HG03025 (cell line): Measurements from ENCODE around the gene CFAP61.
A peak's percentile ranks its signal among the peaks of the same experiment; 100 is the strongest.
"Not testable (repeated sequence)": the region's sequence is repeated elsewhere in the genome, so short reads cannot be mapped to it uniquely, and the experiment has no call there.

Experiments used
- ATAC-seq: cut with Tn5 transposase; IDR thresholded peaks from one replicate; pipeline ENCODE4 v1.9.1; 2021; ENCODE audit warnings: mild to moderate bottlenecking, moderate library complexity; ENCODE audit not compliant: unreplicated experiment, low FRiP score

The CFAP61 gene

DNA sequence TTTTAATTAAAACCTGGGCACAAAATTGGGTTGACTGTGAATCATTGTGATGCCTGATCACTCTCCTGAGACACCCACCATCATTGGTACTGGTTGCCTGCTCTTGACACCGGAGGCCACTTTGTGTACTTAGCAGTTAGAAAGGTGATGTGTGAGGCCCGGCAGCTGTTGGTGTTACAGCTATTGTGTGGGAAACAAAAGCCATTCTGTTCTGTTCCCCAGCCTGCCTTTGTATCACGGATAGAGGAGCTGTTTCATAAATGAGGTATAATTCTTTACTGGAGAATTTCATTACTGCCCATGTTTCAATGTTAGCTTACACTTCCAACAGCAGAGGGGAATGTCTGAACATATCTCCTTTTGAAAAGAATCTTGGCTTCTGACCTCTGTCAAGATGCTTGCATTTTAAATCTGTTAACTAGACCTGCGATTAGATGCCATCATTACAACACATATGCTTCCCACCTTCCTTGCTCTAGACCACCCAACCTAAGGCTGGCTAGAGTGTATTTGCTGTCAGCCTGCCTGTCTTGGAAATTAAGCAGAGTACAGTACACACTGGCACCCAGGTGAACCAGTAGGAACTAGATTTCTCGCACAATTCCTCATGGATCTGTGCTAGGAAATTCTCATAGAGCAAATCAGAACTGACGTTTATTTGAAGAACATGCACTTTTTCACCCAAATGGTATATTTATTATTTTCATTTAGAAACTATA lies 173.2 kb downstream of the CFAP61 start:
- ATAC-seq, result no peak

DNA sequence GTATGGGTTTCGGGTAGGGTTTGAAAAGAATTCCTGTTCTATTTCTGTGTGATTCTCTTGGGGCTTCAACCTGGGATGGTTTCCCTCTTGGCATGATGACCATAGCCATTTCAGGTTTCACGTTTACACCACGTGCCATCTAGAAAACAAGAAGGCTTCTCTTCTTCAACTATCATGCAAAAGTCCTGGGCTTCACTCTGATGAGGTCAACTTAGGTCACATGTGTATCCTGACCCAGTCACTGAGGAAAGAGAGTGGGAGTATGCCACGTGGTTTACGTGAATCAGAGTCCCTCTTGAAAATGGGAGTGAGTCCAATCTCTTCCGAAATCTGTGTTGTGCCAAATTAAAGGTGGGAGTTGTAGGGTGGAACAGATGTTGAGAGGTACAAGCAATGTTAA lies 174.2 kb downstream of the CFAP61 start:
- no peak for ATAC-seq

DNA sequence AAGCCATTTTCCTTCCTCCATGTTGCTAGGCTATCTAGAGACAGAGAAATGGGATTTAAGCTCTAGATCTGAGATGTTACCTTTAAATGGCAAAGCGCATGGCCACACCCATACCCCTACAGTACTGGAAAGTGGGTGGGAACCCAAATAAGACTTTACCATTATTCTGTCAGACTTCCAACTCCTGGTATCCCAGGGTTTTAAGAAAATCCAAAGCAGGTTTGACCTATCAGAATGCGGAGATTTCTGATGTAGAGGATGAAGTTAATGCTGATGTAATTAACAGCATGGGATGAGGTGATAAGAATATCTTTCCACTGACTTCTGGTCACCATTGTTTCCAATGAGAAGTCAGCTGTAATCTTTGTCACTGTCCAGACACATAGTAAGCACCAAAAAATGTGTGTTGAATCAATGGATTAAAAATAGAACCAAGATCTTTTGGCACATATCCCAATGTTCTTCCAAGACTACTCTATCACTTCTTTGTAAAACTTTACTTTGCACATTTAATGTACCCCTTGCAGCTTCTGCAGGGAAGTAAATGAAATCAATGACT lies 174.8 kb downstream of the CFAP61 start:
- ATAC-seq, result no peak

DNA sequence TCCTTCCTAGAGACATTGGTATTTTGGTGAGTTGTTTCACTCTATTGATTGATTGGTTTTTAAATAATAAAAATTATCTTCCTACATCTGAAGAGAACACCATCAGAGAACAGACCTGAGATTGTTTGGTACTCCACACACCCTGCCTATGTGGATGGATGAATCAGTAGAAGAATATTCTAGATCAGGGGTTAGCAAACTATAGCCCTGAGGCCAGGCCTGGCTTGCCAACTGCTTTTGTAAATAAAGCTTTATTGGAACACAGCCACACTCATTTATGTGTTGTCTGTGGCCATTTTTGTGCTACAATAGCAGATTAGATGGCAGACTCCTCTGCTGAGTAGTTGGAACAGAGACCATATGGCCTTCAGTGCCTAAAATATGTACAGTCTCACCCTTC lies 176.0 kb downstream of the CFAP61 start:
- no peak for ATAC-seq

DNA sequence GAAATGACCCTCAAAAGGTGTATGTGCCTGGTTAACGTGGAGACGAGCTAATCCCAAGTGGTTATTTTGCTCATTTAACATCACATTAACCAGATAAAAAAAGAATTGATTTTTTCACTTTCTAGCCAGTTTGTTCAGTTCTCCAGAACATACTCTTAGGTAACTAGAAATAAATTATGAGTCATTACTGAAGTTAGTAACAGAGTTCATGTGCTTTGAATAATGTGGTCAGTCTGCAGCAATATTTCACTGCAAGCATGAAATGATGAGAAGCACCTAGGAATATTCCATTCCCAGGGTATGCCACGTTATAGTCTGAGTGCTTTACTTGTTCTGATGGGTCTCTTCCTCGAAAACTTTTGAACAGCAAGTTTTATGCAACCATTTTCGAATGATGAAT lies 177.3 kb downstream of the CFAP61 start:
- ATAC-seq, result no peak

DNA sequence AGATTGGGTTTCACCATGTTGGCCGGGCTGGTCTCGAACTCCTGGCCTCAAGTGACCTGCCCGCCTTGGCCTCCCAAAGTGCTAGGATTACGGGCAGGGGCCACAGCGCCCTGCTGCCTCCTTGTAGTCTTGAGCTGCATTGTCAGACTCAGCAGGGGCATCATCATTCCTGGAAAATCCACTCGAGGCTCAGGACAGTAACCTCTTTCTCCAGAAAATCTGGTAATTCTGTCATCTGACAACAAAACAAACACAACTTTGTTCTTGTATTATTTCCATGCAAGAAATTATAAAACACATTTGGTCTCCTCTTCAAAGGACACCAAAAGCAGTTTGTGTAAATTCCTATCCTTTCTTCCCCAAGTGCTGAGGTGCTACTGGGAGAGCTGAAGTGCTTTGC lies 178.4 kb downstream of the CFAP61 start:
- no peak for ATAC-seq

DNA sequence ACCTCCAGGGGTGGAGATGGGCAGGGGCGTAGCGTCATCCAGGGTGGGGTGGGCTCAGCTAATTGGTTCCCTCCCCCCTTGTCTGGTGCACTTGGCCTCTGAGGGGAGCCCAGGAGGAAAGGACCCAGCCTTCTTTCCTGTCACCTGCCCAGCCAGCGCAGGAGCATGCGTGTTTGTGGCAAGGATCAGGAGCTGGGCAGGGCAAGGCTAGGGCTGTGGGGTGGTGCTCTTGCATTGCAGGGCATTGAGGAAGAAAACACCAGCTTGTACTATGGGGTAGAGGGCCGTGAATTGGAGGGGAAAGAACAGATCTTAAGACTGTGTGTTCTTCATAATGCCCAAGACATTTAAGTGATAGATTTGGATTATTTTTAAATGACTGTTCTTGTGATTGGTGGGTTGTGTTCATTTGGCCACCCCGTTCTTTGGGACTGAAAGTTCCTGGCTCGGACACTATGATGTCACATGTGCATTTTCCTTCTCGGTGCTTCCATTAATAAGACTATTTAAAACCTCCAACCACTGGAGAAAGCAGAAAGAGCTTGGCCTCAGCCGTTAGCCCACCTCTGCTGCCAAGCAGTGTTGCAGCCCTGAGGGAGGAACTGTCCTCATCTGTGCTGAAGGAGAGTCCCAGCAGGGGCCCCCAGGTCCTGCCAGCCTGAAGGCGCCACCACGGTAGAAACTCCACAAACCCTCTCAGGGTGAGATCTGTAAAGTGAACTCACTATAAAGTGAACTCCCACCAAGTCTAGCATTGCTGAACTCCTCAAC lies 179.4 kb downstream of the CFAP61 start:
- no peak for ATAC-seq

DNA sequence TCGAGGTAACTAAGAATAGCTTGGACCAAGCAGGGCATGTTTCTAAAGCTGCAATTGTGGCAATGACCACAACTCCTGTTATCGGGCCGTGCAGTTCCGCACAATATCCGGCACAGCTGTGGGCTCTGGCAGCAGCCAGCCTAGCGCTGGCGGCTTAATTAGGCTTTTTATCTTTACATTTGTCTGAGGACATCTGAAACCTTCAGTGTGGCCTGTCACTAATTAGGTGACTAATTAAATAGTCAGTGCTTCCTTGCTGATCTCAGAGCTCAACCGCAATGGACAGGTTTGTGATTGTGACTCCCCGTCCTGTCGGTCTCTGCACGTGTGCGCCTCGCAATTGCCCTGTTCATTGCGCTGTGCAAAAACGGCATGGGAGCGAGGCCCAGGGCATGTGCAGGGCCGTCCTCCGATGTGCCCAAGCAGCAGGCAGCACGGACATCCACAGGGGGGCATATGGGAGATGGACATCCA lies 180.7 kb downstream of the CFAP61 start:
- ATAC-seq, result no peak

DNA sequence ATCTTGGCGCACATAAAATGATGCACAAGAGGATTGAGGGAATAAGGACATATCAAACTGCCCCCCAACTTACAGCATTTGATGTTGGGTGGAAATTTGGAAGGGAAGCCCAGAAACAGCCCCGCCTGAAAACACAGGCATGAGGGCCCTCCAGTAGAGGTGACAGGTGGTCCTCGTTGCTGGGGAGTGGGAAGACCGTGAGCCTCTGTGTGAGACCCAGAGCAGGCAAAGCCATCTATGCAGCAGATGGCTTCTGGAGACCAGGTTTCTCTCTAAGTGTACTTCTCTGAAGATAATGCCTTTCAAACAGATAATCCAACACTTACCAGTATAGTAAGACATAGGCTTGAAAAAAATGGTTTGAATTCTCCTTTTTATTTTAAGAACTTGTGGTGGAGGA lies 183.3 kb downstream of the CFAP61 start:
- ATAC-seq, result no peak

DNA sequence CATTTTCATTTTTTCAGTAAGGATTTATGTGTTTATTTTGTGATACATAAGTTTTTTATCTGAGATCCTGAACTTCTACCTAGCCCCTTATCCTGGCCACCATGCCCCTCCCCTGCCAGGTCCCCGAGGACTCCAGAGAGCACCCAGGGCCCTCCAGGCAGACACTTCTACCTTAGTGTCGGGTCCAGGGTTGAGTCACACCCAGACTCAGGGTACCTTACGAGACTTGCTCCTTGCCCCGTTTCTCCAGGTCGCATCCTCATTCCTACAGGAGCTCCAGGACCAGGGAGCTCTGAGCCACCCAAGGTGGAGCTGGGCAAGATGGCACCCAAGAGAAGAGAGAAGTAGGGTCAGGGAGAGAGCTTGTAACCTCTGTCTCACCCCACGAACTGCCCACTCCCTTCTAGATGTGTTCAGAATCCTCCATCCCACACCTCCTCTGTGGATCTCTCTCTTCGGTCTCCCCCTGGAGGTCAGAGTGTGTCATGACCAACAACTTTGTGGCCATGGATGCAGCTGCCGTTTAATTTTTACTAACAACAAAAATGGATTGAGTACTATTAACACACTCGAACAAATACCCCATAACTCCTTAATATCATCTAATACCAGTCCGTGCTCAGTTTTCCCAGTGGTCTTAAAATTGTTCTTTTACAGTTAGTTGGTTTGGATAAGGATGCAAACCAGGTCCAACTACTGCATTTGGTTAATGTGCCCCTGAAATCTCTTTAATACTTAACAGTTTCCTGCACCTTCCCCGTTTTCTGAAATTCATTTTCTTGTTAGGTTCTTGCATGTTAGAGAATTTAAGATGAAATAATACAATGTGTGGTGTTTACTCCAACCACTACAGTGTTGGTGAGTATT lies 185.0 kb downstream of the CFAP61 start:
- peak; percentile 53 for ATAC-seq

DNA sequence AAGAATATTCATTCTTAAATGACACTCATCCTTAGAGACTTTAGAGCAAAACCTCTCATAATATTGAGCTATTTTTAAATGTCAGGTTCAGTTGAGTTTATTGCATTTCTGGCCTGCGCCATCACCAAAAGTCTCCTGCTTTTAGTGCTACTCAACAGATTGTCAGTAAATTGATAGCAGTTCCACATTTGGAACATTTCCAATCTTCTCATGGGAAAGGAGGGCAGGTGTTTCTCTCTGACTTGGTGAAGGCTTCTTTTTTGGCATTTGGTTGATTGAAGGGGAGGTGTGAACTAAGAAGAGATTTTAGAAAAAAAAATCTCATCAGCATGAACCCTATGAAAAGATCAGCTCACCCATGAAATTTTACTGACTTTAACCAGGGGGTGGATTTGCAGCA lies 189.6 kb downstream of the CFAP61 start:
- no peak for ATAC-seq

DNA sequence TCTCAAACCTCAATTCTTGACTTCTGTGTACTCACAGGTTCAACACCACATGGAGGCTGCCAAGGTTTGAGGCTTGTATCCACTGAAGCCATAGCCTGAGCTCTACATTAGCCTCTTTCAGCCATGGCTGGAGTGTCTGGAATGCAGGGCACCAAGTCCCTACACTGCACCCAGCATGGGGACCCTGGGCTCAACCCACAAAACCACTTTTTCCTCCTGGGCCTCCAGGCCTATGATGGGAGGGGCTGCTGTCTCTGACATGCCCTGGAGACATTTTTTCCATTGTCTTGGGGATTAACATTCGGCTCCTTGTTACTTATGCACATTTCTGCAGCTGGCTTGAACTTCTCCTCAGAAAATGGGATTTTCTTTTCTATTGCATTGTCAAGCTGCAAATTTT lies 192.1 kb downstream of the CFAP61 start:
- ATAC-seq, result not testable (repeated sequence)

DNA sequence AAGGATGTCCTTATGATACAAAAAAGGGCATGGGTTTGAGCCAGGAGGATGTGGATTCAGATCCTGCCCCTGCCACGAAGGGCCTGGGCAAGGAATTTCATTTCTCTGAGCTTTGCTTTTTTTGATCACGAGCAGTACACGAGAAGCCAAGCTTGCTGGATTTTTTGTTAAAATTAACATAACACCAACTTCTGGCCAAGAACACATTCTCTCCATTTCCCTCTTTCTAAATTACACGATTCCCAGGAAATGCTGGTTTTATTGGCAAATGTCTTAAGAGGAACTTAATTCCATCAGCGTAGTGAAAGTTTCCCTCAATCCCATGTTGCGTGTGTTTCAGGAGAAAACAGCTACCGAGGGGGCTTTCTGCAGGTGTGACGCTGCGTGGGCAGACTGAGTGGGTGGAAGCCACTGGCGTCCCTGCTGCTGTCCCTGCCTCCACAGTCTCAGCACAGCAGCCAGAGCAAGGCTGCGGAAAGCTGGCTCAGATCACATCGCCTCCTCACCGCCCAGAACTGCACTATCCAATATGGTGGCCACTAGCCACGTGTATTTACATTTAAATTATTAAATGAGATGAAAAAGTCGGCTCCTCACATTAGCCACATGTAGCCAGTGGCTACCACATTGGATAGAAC lies 194.8 kb downstream of the CFAP61 start:
- no peak for ATAC-seq

DNA sequence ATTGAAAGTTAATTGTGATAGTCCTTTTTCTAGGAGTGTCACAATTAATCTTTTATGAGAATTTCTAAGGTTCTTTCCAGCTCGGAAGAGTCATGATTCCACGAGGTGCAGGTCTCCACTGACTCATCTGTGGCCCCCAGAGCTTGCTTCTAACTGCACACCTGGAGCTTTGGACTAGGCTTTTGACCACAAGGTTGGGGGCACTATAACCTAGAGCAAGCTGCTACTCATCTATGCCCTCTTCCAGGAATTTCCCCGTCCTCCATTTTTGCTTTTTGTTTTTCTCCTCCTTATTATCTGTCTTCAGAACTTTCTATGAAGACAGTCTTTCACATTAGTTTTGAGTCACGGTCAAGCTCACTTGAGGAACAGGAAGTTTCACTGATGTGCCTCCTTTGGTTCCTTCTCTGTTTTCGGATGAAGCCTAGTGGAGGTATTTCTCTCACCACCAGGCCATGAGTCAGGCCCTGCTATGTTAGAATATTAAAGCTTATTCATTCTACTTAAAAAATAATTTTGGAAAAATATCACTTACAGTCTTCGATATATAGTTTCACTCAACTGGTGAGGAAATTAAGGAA lies 196.4 kb downstream of the CFAP61 start:
- ATAC-seq, result no peak

DNA sequence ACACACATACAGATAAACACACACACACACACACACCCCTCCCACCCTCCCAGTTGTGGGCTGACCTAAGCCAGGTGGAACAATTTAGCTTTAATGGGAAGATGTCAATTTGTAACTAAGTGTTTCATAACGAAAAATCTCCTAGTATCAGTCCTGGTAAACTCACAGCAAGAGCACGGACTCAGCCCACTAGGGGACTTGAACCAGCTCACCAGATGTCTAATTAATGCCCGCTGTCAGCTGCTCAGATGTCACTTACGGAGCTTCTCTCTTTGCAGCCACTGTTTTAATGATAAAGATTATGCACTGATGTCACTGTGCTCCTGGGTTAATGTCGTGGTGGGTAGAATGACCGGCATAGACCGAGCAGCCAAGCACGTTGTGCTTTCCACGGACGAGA lies 199.0 kb downstream of the CFAP61 start:
- ATAC-seq, result no peak

DNA sequence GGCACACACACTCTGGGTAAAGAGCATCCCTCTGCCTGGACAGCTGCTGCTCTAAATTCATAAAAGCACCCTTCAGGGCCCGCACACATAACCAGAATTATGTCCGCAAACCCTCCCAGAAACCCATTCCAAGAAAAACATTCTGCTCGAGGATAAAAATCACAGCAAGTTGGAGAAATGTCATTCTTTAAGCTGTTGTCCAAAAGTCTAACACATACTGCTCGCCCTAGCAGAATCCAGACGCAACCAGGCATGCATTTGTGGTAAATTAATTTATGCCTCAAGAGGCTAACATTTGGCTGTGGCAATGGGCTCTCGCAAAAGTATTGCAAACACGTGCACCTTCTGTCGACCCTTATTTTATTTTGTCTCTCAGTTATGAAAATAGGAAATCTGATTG lies 199.5 kb downstream of the CFAP61 start:
- ATAC-seq, result no peak

DNA sequence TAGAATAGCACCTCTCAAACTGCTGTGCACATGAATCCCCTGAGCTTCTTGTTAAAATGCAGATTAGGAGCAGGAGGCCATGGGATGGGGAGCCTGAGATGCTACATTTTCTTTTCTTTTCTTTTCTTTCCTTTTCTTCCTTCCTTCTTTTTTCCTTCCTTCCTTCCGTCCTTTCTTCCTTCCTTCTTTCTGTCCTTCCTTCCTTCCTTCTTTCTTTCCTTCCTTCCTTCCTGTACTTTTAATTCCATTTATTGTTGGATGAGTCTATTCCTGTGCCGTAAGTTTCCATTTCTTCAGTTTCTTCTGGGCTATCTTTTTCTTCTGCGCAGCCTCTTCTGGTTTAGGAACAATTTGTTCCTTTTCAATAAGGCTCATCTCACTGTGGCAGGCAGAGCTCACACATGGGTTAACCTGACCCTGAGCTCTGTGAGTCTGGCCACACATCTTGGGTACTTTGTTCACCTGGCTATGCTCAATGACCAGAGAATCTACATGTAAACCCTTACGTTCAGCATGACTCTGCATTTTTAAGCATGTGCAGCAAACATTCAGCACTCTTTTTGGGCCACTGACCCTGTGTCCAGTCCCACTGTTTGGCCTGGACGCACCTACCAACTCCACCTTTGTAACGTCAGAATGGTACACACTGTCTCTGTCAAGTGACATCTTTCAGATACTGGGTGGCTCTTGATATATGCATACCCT lies 200.9 kb downstream of the CFAP61 start:
- ATAC-seq, result no peak

DNA sequence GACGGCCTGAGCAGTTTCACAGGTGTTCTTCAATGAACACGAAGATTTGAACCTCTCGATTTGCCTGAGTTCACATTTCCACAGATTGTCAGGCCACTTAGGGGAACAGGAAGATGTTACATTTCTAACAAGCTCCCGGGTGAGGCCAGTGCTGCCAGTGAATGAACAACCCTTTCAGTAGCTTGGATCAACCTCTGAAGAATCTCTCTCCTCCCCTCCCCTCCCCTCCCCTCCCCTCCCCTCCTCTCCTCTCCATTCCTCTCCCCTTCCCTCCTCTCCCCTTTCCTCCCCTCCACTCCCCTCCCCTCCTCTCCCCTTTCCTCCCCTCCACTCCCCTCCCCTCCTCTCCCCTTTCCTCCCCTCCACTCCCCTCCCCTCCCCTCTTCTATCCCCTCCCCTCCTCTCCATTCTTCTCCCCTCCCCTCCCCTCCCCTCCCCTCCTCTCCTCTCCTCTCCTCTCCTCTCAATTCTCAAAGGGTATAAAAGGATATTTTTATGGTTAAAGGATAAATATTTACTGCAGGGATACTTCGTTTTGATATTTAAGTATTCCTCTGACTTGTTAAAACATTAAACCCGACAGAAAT lies 201.5 kb downstream of the CFAP61 start:
- no peak for ATAC-seq

DNA sequence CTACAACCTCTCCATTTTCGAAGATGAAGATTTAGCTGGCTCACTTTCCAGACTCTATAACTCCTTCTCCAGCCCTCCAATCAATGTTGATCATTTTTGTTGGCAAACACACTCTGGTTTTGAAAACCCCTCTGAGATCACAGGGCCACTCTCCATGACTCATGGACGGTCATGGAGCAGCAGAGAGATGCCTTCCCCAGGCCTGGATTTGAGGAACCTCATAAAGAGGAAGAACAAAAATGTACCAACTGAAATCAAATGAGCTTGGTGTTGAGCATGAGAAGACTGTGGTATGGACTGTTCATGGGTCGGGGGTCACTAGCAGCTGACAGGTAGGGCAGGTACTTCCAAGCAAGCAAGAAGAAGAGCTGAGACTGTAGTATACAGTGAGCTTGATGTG lies 202.8 kb downstream of the CFAP61 start:
- ATAC-seq, result no peak
